Coronary artery (tissue), 2 donors: ENCODE data around the gene PPP3CB.

Experiments
- DNase-seq: peaks from one replicate; pipeline ENCODE4 v3.0.0-alpha.2; 2017; ENCODE audit warnings: low spot score
- H3K27ac ChIP-seq, 2 donors: fragments of 200-600 bp; sonication (generic); one replicate each; pipeline ENCODE4 v1.5.1; 2016 to 2019
- H3K4me3 ChIP-seq: fragments of 200-600 bp; sonication (generic); 2 replicates; pipeline ENCODE4 v1.5.1; 2016; ENCODE audit warnings: mild to moderate bottlenecking, moderate library complexity
- CTCF ChIP-seq: fragments of 200-600 bp; sonication (generic); IDR thresholded peaks from one replicate; pipeline ENCODE4 v1.5.1; 2019; ENCODE audit warnings: antibody characterized with exemption

Gene PPP3CB

DNA sequence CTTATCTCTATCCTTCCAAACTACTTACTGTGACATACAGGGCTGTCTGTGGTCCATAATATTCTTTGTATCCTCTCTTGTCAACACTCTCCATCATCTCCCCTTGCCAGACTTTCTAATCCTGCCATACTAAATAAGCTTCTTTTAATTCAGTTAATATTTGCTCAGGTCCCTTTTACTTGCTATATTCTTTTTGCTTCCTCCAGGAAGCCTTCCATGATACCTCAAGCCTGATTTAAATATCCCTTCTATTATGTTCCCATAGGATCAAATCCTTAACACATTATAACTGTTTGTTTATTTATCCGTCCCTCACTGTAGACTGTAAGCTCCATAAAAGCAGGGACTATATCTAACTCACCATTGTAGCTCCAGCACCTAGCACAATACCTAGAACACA is 7.2 kb upstream of the PPP3CB start:
- Histone ChIP-seq H3K4me3 (no peak overlapping the region), H3K27ac (no peak overlapping the region)
- TF ChIP-seq CTCF: no peak
- DNase-seq: no peak

- no peak overlapping the region for H3K27ac ChIP-seq
Observed at GRCh38 chr10:73501651-73502050, 5.8 kb upstream of the PPP3CB start.

DNA sequence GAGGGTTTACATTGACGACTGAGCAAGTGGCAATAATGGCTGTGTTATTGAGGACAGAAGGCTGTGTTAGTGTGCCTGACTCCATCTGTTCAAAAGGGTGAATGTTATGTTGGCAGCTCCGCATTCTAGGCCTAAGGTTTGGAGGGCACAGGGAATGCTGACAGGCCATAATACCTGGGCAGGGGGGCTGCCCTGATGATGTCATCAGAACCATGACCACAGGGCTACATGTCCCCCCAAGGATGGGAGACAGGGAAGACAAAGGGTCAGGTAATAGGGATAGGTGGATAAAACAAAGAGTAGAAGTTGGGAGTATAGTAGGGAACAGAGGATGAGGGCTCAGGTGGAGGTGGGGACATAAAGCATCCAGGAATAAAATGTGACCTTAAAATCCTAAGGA is 1.8 kb upstream of the PPP3CB start:
- DNase-seq: no peak
- no peak for TF ChIP-seq CTCF
- Histone ChIP-seq H3K27ac (no peak overlapping the region), H3K4me3 (no peak overlapping the region)

More at GRCh38 chr10:73501651-73502050, 5.8 kb upstream of the PPP3CB start:
- no peak for DNase-seq
- no peak overlapping the region for H3K4me3 ChIP-seq
- TF ChIP-seq CTCF: no peak

GRCh38 chr10:73495226-73495883 is 469 bp downstream of the PPP3CB start:
- DNase-seq: peak; percentile 94
- Histone ChIP-seq H3K27ac (peak overlapping the region; percentile 86 to 99), H3K4me3 (peak overlapping the region; percentile 98)
- TF ChIP-seq CTCF: no peak

GRCh38 chr10:73494877-73495225 is 973 bp downstream of the PPP3CB start:
- no peak for TF ChIP-seq CTCF
- H3K27ac ChIP-seq: peak overlapping the region; percentile 86 to 99
- peak overlapping the region; percentile 98 for H3K4me3 ChIP-seq
- no peak for DNase-seq

DNA sequence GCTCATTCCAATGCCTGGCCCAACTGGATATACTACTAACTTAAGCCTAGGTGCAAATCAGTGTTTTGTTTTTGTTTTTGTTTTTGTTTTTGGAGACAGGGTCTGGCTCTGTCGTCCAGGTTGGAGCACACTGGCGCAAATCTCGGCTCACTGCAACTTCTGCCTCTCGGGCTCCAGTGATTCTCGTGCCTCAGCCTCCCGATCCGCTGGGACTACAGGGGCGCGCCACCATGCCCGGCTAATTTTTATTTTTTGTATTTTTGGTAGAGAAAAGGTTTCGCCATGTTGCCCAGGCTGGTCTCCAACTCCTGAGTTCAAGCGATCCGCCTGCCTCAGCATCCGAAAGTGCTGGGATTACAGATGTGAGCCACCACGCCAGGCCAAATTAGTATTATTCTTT is 1.6 kb downstream of the PPP3CB start:
- Histone ChIP-seq H3K27ac (no peak overlapping the region), H3K4me3 (peak overlapping the region; percentile 98)
- no peak for TF ChIP-seq CTCF
- no peak for DNase-seq

- no peak for TF ChIP-seq CTCF
- no peak overlapping the region for H3K27ac ChIP-seq
- no peak for DNase-seq
- H3K4me3 ChIP-seq: peak overlapping the region; percentile 98
Observed at GRCh38 chr10:73493781-73494180, 2.0 kb downstream of the PPP3CB start.
